WTC11 (cell line): Measurements from ENCODE around the gene PDE4A.

Source experiments
- CREB1 ChIP-seq: sonication (generic); formaldehyde crosslinking; IDR thresholded peaks from 2 replicates; pipeline ENCODE4 v1.8.0; 2023; ENCODE audit warnings: mild to moderate bottlenecking, missing genetic modification reagents
- CREM ChIP-seq: sonication (generic); formaldehyde crosslinking; IDR thresholded peaks from 2 replicates; pipeline ENCODE4 v1.8.1; 2022; ENCODE audit warnings: mild to moderate bottlenecking, missing genetic modification reagents, moderate library complexity
- CTCF ChIP-seq: fragments of 200-600 bp; IDR thresholded peaks from 2 replicates; pipeline ENCODE4 v1.8.0; 2022; ENCODE audit warnings: antibody characterized with exemption
- ESRRA ChIP-seq: sonication (generic); formaldehyde crosslinking; IDR thresholded peaks from 2 replicates; pipeline ENCODE4 v1.8.1; 2022; ENCODE audit warnings: mild to moderate bottlenecking, missing genetic modification reagents, borderline replicate concordance
- FOXJ3 ChIP-seq: sonication (generic); formaldehyde crosslinking; IDR thresholded peaks from 2 replicates; pipeline ENCODE4 v1.9.0; 2021; ENCODE audit warnings: missing genetic modification reagents, mild to moderate bottlenecking, borderline replicate concordance
- JUN ChIP-seq: sonication (generic); formaldehyde crosslinking; IDR thresholded peaks from 2 replicates; pipeline ENCODE4 v1.8.0; 2023; ENCODE audit warnings: mild to moderate bottlenecking, missing genetic modification reagents
- SMAD4 ChIP-seq: sonication (generic); formaldehyde crosslinking; IDR thresholded peaks from 2 replicates; pipeline ENCODE4 v1.8.0; 2022; ENCODE audit warnings: mild to moderate bottlenecking, missing genetic modification reagents
- SP1 ChIP-seq: sonication (generic); formaldehyde crosslinking; conservative IDR thresholded peaks from 2 replicates; pipeline ENCODE4 v1.8.1; 2022; ENCODE audit warnings: missing genetic modification reagents
- USF2 ChIP-seq: sonication (generic); formaldehyde crosslinking; IDR thresholded peaks from 2 replicates; pipeline ENCODE4 v1.8.1; 2023; ENCODE audit warnings: mild to moderate bottlenecking, missing genetic modification reagents, moderate library complexity
- ZNF138 ChIP-seq: sonication (generic); formaldehyde crosslinking; conservative IDR thresholded peaks from 2 replicates; pipeline ENCODE4 v1.8.1; 2022; ENCODE audit warnings: mild to moderate bottlenecking, moderate library complexity, missing genetic modification reagents
- ZNF281 ChIP-seq: sonication (generic); formaldehyde crosslinking; IDR thresholded peaks from 2 replicates; pipeline ENCODE4 v1.8.0; 2023; ENCODE audit warnings: mild to moderate bottlenecking, missing genetic modification reagents
- ZNF317 ChIP-seq: sonication (generic); formaldehyde crosslinking; IDR thresholded peaks from 2 replicates; pipeline ENCODE4 v1.8.1; 2023; ENCODE audit warnings: low read depth, mild to moderate bottlenecking, moderate library complexity, missing genetic modification reagents, borderline replicate concordance
- TF ChIP-seq, protein P1 (sequence below): sonication (generic); formaldehyde crosslinking; IDR thresholded peaks from 2 replicates; pipeline ENCODE4 v1.8.0; 2022; ENCODE audit warnings: mild to moderate bottlenecking, missing genetic modification reagents
- TF ChIP-seq, protein P2 (sequence below): sonication (generic); formaldehyde crosslinking; IDR thresholded peaks from 2 replicates; pipeline ENCODE4 v1.8.0; 2022; ENCODE audit warnings: mild to moderate bottlenecking, missing genetic modification reagents

GRCh38 chr19:10461047-10461949 lies 41.0 kb downstream of the PDE4A start:
- TF ChIP-seq CTCF (no peak), FOXJ3 (no peak), USF2 (CRISPR knock-in tag) (peak; percentile 80), ESRRA (CRISPR knock-in tag) (no peak), CREM (CRISPR knock-in tag) (no peak), JUN (CRISPR knock-in tag) (no peak), SMAD4 (no peak), ZNF281 (no peak), SP1 (peak; percentile 62; the same call in 1 of the 2 replicates), CREB1 (no peak), ZNF138 (CRISPR knock-in tag) (no peak), ZNF317 (CRISPR knock-in tag) (no peak)
- TF ChIP-seq, protein P1, sequence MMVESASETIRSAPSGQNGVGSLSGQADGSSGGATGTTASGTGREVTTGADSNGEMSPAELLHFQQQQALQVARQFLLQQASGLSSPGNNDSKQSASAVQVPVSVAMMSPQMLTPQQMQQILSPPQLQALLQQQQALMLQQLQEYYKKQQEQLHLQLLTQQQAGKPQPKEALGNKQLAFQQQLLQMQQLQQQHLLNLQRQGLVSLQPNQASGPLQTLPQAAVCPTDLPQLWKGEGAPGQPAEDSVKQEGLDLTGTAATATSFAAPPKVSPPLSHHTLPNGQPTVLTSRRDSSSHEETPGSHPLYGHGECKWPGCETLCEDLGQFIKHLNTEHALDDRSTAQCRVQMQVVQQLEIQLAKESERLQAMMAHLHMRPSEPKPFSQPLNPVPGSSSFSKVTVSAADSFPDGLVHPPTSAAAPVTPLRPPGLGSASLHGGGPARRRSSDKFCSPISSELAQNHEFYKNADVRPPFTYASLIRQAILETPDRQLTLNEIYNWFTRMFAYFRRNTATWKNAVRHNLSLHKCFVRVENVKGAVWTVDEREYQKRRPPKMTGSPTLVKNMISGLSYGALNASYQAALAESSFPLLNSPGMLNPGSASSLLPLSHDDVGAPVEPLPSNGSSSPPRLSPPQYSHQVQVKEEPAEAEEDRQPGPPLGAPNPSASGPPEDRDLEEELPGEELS, result no peak
- TF ChIP-seq, protein P2, sequence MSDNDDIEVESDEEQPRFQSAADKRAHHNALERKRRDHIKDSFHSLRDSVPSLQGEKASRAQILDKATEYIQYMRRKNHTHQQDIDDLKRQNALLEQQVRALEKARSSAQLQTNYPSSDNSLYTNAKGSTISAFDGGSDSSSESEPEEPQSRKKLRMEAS (CRISPR knock-in tag), result peak; percentile 66; the same call in 1 of the 2 replicates
